ENCODE results near the gene RNF180.

GRCh38 chr5:64147379-64147778 is 18.3 kb upstream of the RNF180 start:
- TF ChIP-seq, protein P1, sequence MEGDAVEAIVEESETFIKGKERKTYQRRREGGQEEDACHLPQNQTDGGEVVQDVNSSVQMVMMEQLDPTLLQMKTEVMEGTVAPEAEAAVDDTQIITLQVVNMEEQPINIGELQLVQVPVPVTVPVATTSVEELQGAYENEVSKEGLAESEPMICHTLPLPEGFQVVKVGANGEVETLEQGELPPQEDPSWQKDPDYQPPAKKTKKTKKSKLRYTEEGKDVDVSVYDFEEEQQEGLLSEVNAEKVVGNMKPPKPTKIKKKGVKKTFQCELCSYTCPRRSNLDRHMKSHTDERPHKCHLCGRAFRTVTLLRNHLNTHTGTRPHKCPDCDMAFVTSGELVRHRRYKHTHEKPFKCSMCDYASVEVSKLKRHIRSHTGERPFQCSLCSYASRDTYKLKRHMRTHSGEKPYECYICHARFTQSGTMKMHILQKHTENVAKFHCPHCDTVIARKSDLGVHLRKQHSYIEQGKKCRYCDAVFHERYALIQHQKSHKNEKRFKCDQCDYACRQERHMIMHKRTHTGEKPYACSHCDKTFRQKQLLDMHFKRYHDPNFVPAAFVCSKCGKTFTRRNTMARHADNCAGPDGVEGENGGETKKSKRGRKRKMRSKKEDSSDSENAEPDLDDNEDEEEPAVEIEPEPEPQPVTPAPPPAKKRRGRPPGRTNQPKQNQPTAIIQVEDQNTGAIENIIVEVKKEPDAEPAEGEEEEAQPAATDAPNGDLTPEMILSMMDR (IDR thresholded peaks at IDR 0.05): no peak
- TF ChIP-seq, protein P2, sequence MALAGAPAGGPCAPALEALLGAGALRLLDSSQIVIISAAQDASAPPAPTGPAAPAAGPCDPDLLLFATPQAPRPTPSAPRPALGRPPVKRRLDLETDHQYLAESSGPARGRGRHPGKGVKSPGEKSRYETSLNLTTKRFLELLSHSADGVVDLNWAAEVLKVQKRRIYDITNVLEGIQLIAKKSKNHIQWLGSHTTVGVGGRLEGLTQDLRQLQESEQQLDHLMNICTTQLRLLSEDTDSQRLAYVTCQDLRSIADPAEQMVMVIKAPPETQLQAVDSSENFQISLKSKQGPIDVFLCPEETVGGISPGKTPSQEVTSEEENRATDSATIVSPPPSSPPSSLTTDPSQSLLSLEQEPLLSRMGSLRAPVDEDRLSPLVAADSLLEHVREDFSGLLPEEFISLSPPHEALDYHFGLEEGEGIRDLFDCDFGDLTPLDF (CRISPR knock-in tag; IDR thresholded peaks at IDR 0.05): no peak
- TF ChIP-seq ATF3 (CRISPR knock-in tag; conservative IDR thresholded peaks at IDR 0.05): no peak
- no peak for TF ChIP-seq ZNF263 (CRISPR knock-in tag; IDR thresholded peaks at IDR 0.05; ENCODE audit: low read depth)
- TF ChIP-seq MAX (CRISPR knock-in tag; IDR thresholded peaks at IDR 0.05): no peak
- TF ChIP-seq SP1 (CRISPR knock-in tag; conservative IDR thresholded peaks at IDR 0.05): no peak
- TF ChIP-seq NFE2L1 (CRISPR knock-in tag; IDR thresholded peaks at IDR 0.05): no peak
- no peak for TF ChIP-seq ESRRA (CRISPR knock-in tag; IDR thresholded peaks at IDR 0.05; ENCODE audit: borderline replicate concordance)
- no peak for TF ChIP-seq NR2C2 (CRISPR knock-in tag; IDR thresholded peaks at IDR 0.05)
- TF ChIP-seq PRDM15 (CRISPR knock-in tag; IDR thresholded peaks at IDR 0.05): no peak
- no peak for TF ChIP-seq JUN (CRISPR knock-in tag; IDR thresholded peaks at IDR 0.05)
- TF ChIP-seq ETV6 (CRISPR knock-in tag; IDR thresholded peaks at IDR 0.05): no peak
- TF ChIP-seq, protein P3, sequence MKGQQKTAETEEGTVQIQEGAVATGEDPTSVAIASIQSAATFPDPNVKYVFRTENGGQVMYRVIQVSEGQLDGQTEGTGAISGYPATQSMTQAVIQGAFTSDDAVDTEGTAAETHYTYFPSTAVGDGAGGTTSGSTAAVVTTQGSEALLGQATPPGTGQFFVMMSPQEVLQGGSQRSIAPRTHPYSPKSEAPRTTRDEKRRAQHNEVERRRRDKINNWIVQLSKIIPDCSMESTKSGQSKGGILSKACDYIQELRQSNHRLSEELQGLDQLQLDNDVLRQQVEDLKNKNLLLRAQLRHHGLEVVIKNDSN (CRISPR knock-in tag; IDR thresholded peaks at IDR 0.05): no peak
- TF ChIP-seq KAT7 (CRISPR knock-in tag; IDR thresholded peaks at IDR 0.05; ENCODE audit: borderline replicate concordance): no peak

Data from WTC11 (cell line).